K562 (cell line): Measurements from ENCODE around the gene COL26A1. TPM values are rescaled to one million over a fixed set of nuclear protein-coding genes. Genes with fewer than 3 reads are reported as not detected.

Experiments
- ATAC-seq: fragments of 200-7000 bp; cut with Tn5 transposase; 3 replicates; pipeline ENCODE4 v1.9.1; 2020; ENCODE audit warnings: moderate library complexity
- BruUV-seq: library from RNA; stranded (reverse); fragments of 400-500 nt; replicated peaks from 2 replicates; lab custom pipeline; 2021; lab: Mats Ljungman, UMichigan
- CTCF ChIA-PET: fragments of 300-600 bp; formaldehyde crosslinking; extraction: SDS; loops from one replicate; lab custom pipeline; 2021; ENCODE audit warnings: low intra/inter-chr PET ratio; lab: Yijun Ruan, JAX
- POLR2A ChIA-PET: fragments of 300-600, 350-650 bp; sonication (Branson Sonifier 250); formaldehyde crosslinking; extraction: SDS; loops from one replicate; lab custom pipeline; 2021; ENCODE audit warnings: antibody characterized with exemption, inconsistent platforms; lab: Yijun Ruan, JAX
- DNase-seq, 4 experiments: peaks; one replicate each; pipeline versions ENCODE4 v3.0.0 to v3.0.0-alpha.2; 2011 to 2018; ENCODE audit warnings: low spot score in 3 of 4, mixed read lengths in 3 of 4; ENCODE audit errors: extremely low read depth in 1 of 4
- FAIRE-seq: peaks from 2 replicates; lab custom pipeline; 2011; peaks lifted over from hg19 to GRCh38; lab: Jason Lieb, UNC
- H2AFZ ChIP-seq: 2 replicates; pipeline ENCODE4 v1.6.0; 2011; ENCODE audit warnings: low read depth, low read length, control low read depth, inconsistent platforms
- H3K27ac ChIP-seq: fragments of 200-600 bp; 3 replicates; pipeline ENCODE4 v1.8.0; 2011; ENCODE audit warnings: low read depth, mild to moderate bottlenecking, control low read depth, inconsistent platforms, low read length, moderate library complexity, mixed read lengths; ENCODE audit errors: extremely low read depth
- H3K27me3 ChIP-seq, 2 experiments: fragments of 300-600 bp in 1 of 2; 2 replicates in 1 of 2; 3 replicates in 1 of 2; pipeline versions ENCODE4 v1.6.0 to v1.8.0; 2011; ENCODE audit warnings: inconsistent platforms in 2 of 2, low read length in 2 of 2, mild to moderate bottlenecking in 1 of 2, mixed read lengths in 1 of 2, moderate library complexity in 1 of 2; ENCODE audit not compliant: control insufficient read depth in 2 of 2, insufficient read depth in 2 of 2
- H3K36me3 ChIP-seq: fragments of 300-600 bp; 3 replicates; pipeline ENCODE4 v1.8.0; 2011; ENCODE audit warnings: mild to moderate bottlenecking, low read length, inconsistent platforms; ENCODE audit not compliant: control insufficient read depth, insufficient read depth
- H3K4me1 ChIP-seq, 2 experiments: fragments of 200-600 bp in 1 of 2; replicated peaks in 1 of 2; 2 replicates in 1 of 2; 3 replicates in 1 of 2; pipeline versions ENCODE4 v1.5.1 to v1.8.0; 2011; ENCODE audit warnings: inconsistent platforms in 2 of 2, low read length in 2 of 2, mild to moderate bottlenecking in 1 of 2, mixed read lengths in 1 of 2, moderate library complexity in 1 of 2; ENCODE audit not compliant: control insufficient read depth in 2 of 2, insufficient read depth in 2 of 2
- H3K4me2 ChIP-seq: 2 replicates; pipeline ENCODE4 v1.6.1; 2011; ENCODE audit warnings: low read length, control low read depth, inconsistent platforms, mixed read lengths; ENCODE audit not compliant: insufficient read depth
- H3K4me3 ChIP-seq: fragments of 200-600 bp; sonication (generic), shearing (Covaris generic); 2 replicates; pipeline ENCODE4 v1.5.1; 2016; ENCODE audit warnings: control low read depth, inconsistent platforms
- H3K79me2 ChIP-seq: fragments of 200-600 bp; 3 replicates; pipeline ENCODE4 v1.8.0; 2011; ENCODE audit warnings: low read length, inconsistent platforms; ENCODE audit not compliant: control insufficient read depth, insufficient read depth
- H3K9ac ChIP-seq, 2 experiments: 2 replicates each; pipeline versions ENCODE4 v1.6.0 to v1.6.1; 2011; ENCODE audit warnings: low read depth in 2 of 2, low read length in 2 of 2, control low read depth in 1 of 2, inconsistent platforms in 1 of 2, mild to moderate bottlenecking in 1 of 2, mixed read lengths in 1 of 2; ENCODE audit not compliant: insufficient read depth in 1 of 2
- H3K9me1 ChIP-seq: one replicate; pipeline ENCODE4 v1.6.0; 2011; ENCODE audit warnings: inconsistent platforms, mild to moderate bottlenecking, low read length, moderate library complexity; ENCODE audit not compliant: control insufficient read depth, insufficient read depth
- H3K9me3 ChIP-seq: replicated peaks from 2 replicates; pipeline ENCODE4 v1.5.1; 2011; ENCODE audit warnings: low read depth, low read length, inconsistent platforms; ENCODE audit not compliant: control insufficient read depth, insufficient read depth
- H4K20me1 ChIP-seq: replicated peaks from 2 replicates; pipeline ENCODE4 v1.6.1; 2011; ENCODE audit warnings: low read length, inconsistent platforms, mixed read lengths; ENCODE audit not compliant: control insufficient read depth, insufficient read depth
- ARID3B ChIP-seq: fragments of 250-450 bp; sonication (Bioruptor Pico); IDR thresholded peaks from 2 replicates; pipeline ENCODE4 v1.4.0; 2020; ENCODE audit warnings: borderline replicate concordance
- ASH1L ChIP-seq: fragments of 450-650 bp; IDR thresholded peaks from 2 replicates; pipeline ENCODE4 v1.6.1; 2018; ENCODE audit warnings: borderline replicate concordance, mild to moderate bottlenecking, low read depth; ENCODE audit not compliant: partially characterized antibody
- HNRNPK ChIP-seq: fragments of 200-400 bp; formaldehyde crosslinking; IDR thresholded peaks from one replicate; pipeline ENCODE4 v1.6.1; 2018; ENCODE audit warnings: mild to moderate bottlenecking, low read depth, low read length; ENCODE audit not compliant: poor library complexity, severe bottlenecking
- MCM3 ChIP-seq: fragments of 450-650 bp; IDR thresholded peaks from 2 replicates; pipeline ENCODE4 v1.6.1; 2016
- POU5F1 ChIP-seq: fragments of 150-350 bp; IDR thresholded peaks from 2 replicates; pipeline ENCODE4 v1.6.1; 2014; ENCODE audit warnings: borderline replicate concordance, low read length, low read depth, mild to moderate bottlenecking; ENCODE audit not compliant: partially characterized antibody
- SAFB ChIP-seq: fragments of 200-400 bp; formaldehyde crosslinking; IDR thresholded peaks from 2 replicates; pipeline ENCODE4 v1.6.1; 2017; ENCODE audit warnings: low read depth, low read length, borderline replicate concordance
- ZC3H8 ChIP-seq: fragments of 450-650 bp; IDR thresholded peaks from 2 replicates; pipeline ENCODE4 v1.6.1; 2017
- WGBS: fragments of 100-300 bp; shearing (Covaris generic); methylation state at CpG from one replicate; pipeline ENCODE4 v1.1.6; 2016; ENCODE audit warnings: low coverage, mixed read lengths; ENCODE audit not compliant: insufficient coverage; ENCODE audit errors: missing lambda C conversion rate; 5-methylcytosine and 5-hydroxymethylcytosine counted together
- in situ Hi-C: fragments of 300-500 bp; cut with MboI; formaldehyde crosslinking; loops from 4 replicates; pipeline ENCODE4 v1.15.0; 2018; ENCODE audit warnings: inconsistent platforms, mixed read lengths
- intact Hi-C: fragments of 100-400 bp; cut with micrococcal nuclease; formaldehyde crosslinking; loops from 2 replicates; pipeline ENCODE4 v1.14.2; 2022
- polyA plus RNA-seq, 8 experiments: library from polyadenylated mRNA; depleted of rRNA in 4 of 8; stranded (reverse) in 5 of 8; unstranded in 3 of 8; fragments of >200 nt; fragmentation: Nextera tagmentation in 2 of 8; fragmentation: Illumina TruSeq in 1 of 8; extraction: Ambion mirVana in 2 of 8; extraction: Trizol in 1 of 8; gene quantifications; 2 replicates each; pipeline versions ENCODE4 v1.2.1 to v1.2.3, GENCODE V29; 2011 to 2014; ENCODE audit warnings: inconsistent platforms in 1 of 8, missing spikeins in 1 of 8
- small RNA-seq: library from RNA; depleted of rRNA; stranded (forward); fragments of <200 nt; gene quantifications from one replicate; pipeline ENCODE3, GENCODE V24; 2014
- total RNA-seq, 7 experiments: library from RNA; depleted of rRNA in 6 of 7; stranded (reverse); fragments of >200 nt in 6 of 7; fragmentation: Illumina TruSeq in 2 of 7; extraction: Trizol in 2 of 7; gene quantifications; 2 replicates each; pipeline versions ENCODE4 v1.2.1 to v1.2.3, GENCODE V29; 2011 to 2021; ENCODE audit warnings: low replicate concordance in 1 of 7
- TF ChIP-seq, protein P1 (sequence below): fragments of 250-450 bp; sonication (Bioruptor Pico); IDR thresholded peaks from 2 replicates; pipeline ENCODE4 v1.9.0; 2021; ENCODE audit warnings: mild to moderate bottlenecking, inconsistent platforms
- TF ChIP-seq, protein P2 (sequence below), 2 experiments: fragments of 450-650 bp in 1 of 2; sonication (generic) in 1 of 2; formaldehyde crosslinking; conservative IDR thresholded peaks; 2 replicates each; pipeline versions ENCODE4 v1.4.0 to v1.8.1; 2020 to 2022; ENCODE audit warnings: mild to moderate bottlenecking in 1 of 2, missing genetic modification reagents in 1 of 2

Gene COL26A1
- total and polyA plus RNA-seq, 9 of the 15 experiments (the other 6 are each of a cell fraction or from before 2014, with no cell fraction given): 0.04 to 0.39 (median 0.07) TPM; not detected in 5

DNA sequence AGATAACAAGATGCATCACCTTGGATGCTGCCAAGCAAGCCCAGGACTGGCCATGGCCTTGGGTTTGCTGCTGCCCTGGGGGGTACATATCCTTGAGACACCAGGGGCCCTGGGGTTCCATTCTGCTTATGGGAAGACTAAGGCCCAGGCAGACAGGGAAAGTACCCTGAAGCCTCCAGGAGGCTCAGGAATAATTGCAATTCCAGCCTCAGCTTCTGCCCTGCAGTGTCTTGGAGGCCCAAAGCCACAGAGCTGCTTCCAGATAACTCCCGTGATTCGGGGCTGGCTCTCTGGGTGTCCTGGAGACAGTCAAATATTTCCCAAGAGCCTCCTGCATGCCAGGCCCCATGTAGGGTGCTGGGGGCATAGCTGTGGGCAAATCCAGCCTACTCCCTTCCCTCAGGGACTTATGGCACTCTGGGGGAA is 243.8 kb downstream of the COL26A1 start:
- Histone ChIP-seq H3K36me3 (no peaks in the 10 kb centered on the region), H3K9ac (no peak overlapping the region), H2AFZ (no peak overlapping the region), H3K27ac (no peak overlapping the region), H3K4me1 (peaks cover 0 to 14% of the 10 kb centered on the region in 2 experiments; a peak in 2 of 5 replicates), H3K4me3 (no peak overlapping the region), H3K27me3 (peaks cover 8 to 42% of the 10 kb centered on the region in 2 experiments; a peak in 4 of 5 replicates), H3K9me1 (no peaks in the 10 kb centered on the region), H3K9me3 (no peaks in the 10 kb centered on the region), H3K79me2 (no peaks in the 10 kb centered on the region), H4K20me1 (0 out of 2 replicates have a peak, but pooled peaks cover 11% of the 10 kb centered on the region), H3K4me2 (no peak overlapping the region)
- no peak for DNase-seq
- ChIA-PET POLR2A (interaction anchor here (0.6 to 1.8 kb wide), 2 partner anchors 15 to 43 kb away, joined by 3 to 4 read pairs; no protein-coding TSS in a partner anchor), CTCF (no interaction called here)
- ATAC-seq: no peak
- intact Hi-C loops (no loop called here), in situ Hi-C loops (no loop called here)
- no TSS peak for BruUV-seq
- TF ChIP-seq POU5F1 (no peak), ZC3H8 (no peak), ARID3B (no peak), SAFB (no peak), HNRNPK (no peak), MCM3 (no peak), ASH1L (no peak)
- TF ChIP-seq, protein P1, sequence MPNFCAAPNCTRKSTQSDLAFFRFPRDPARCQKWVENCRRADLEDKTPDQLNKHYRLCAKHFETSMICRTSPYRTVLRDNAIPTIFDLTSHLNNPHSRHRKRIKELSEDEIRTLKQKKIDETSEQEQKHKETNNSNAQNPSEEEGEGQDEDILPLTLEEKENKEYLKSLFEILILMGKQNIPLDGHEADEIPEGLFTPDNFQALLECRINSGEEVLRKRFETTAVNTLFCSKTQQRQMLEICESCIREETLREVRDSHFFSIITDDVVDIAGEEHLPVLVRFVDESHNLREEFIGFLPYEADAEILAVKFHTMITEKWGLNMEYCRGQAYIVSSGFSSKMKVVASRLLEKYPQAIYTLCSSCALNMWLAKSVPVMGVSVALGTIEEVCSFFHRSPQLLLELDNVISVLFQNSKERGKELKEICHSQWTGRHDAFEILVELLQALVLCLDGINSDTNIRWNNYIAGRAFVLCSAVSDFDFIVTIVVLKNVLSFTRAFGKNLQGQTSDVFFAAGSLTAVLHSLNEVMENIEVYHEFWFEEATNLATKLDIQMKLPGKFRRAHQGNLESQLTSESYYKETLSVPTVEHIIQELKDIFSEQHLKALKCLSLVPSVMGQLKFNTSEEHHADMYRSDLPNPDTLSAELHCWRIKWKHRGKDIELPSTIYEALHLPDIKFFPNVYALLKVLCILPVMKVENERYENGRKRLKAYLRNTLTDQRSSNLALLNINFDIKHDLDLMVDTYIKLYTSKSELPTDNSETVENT: no peak
- TF ChIP-seq, protein P2, sequence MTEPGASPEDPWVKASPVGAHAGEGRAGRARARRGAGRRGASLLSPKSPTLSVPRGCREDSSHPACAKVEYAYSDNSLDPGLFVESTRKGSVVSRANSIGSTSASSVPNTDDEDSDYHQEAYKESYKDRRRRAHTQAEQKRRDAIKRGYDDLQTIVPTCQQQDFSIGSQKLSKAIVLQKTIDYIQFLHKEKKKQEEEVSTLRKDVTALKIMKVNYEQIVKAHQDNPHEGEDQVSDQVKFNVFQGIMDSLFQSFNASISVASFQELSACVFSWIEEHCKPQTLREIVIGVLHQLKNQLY (CRISPR knock-in tag; conservative IDR thresholded peaks at IDR 0.05): no peak
- no peak for FAIRE-seq
- WGBS: 4% methylated on average over 2 of the region's 2 CpGs

Small RNAs within 50 kb of the gene (small RNA-seq; reads per million reads assigned to genes)
- gene AC004965.1: not detected

Other genes starting within 250 kb of the COL26A1 start
Only the 7 nearest of the 10 such genes appear.
- gene NAT16, start 182.6 kb upstream of the COL26A1 start, total RNA-seq (2014; rRNA removed): not detected in 2 replicates
- gene NAT16, start 182.6 kb upstream of the COL26A1 start, total RNA-seq (2014; rRNA removed; fragmentation: Illumina TruSeq; extraction: Trizol): not detected in 2 replicates
- gene NAT16, start 182.6 kb upstream of the COL26A1 start, total RNA-seq (2015; rRNA removed; fragmentation: Illumina TruSeq; extraction: Trizol): not detected in 2 replicates
- gene NAT16, start 182.6 kb upstream of the COL26A1 start, total RNA-seq (2021): not detected in 2 replicates
- gene NAT16, start 182.6 kb upstream of the COL26A1 start, polyA plus RNA-seq (2011; rRNA removed): not detected in 2 replicates
- gene NAT16, start 182.6 kb upstream of the COL26A1 start, polyA plus RNA-seq (2014; fragmentation: Illumina TruSeq; extraction: Trizol): not detected in 2 replicates
- gene NAT16, start 182.6 kb upstream of the COL26A1 start, polyA plus RNA-seq (2014; fragmentation: Nextera tagmentation; extraction: Ambion mirVana): under 1 TPM in 1 of 2 experiments, not detected in 1; 0.04 TPM
- gene NAT16, start 182.6 kb upstream of the COL26A1 start, polyA plus RNA-seq (2014; rRNA removed): not detected in 2 replicates
- gene MOGAT3, start 161.8 kb upstream of the COL26A1 start, total RNA-seq (2014; rRNA removed): not detected in 2 replicates
- gene MOGAT3, start 161.8 kb upstream of the COL26A1 start, total RNA-seq (2014; rRNA removed; fragmentation: Illumina TruSeq; extraction: Trizol): not detected in 2 replicates
- not detected in 2 replicates for gene MOGAT3, start 161.8 kb upstream of the COL26A1 start, total RNA-seq (2015; rRNA removed; fragmentation: Illumina TruSeq; extraction: Trizol)
- not detected in 2 replicates for gene MOGAT3, start 161.8 kb upstream of the COL26A1 start, total RNA-seq (2021)
- gene MOGAT3, start 161.8 kb upstream of the COL26A1 start, polyA plus RNA-seq (2011; rRNA removed): 0.07 and 0.13 TPM in 2 replicates
- not detected in 2 replicates for gene MOGAT3, start 161.8 kb upstream of the COL26A1 start, polyA plus RNA-seq (2014; fragmentation: Illumina TruSeq; extraction: Trizol)
- under 1 TPM; 0.07 to 0.17 TPM for gene MOGAT3, start 161.8 kb upstream of the COL26A1 start, polyA plus RNA-seq (2014; fragmentation: Nextera tagmentation; extraction: Ambion mirVana)
- not detected in 2 replicates for gene MOGAT3, start 161.8 kb upstream of the COL26A1 start, polyA plus RNA-seq (2014; rRNA removed)
- gene PLOD3, start 145.3 kb upstream of the COL26A1 start, total RNA-seq (2014; rRNA removed): 42.1 and 53.8 TPM in 2 replicates
- gene PLOD3, start 145.3 kb upstream of the COL26A1 start, total RNA-seq (2014; rRNA removed; fragmentation: Illumina TruSeq; extraction: Trizol): 23.5 and 24.1 TPM in 2 replicates
- 30.9 and 31.8 TPM in 2 replicates for gene PLOD3, start 145.3 kb upstream of the COL26A1 start, total RNA-seq (2015; rRNA removed; fragmentation: Illumina TruSeq; extraction: Trizol)
- 101 and 103 TPM in 2 replicates for gene PLOD3, start 145.3 kb upstream of the COL26A1 start, total RNA-seq (2021)
- 19.3 and 33.5 TPM in 2 replicates for gene PLOD3, start 145.3 kb upstream of the COL26A1 start, polyA plus RNA-seq (2011; rRNA removed)
- gene PLOD3, start 145.3 kb upstream of the COL26A1 start, polyA plus RNA-seq (2014; fragmentation: Illumina TruSeq; extraction: Trizol): 73.6 and 76.4 TPM in 2 replicates
- gene PLOD3, start 145.3 kb upstream of the COL26A1 start, polyA plus RNA-seq (2014; fragmentation: Nextera tagmentation; extraction: Ambion mirVana): 1 to 10 TPM; 2.8 to 5.9 TPM
- gene PLOD3, start 145.3 kb upstream of the COL26A1 start, polyA plus RNA-seq (2014; rRNA removed): 50.3 and 58.9 TPM in 2 replicates
- gene ZNHIT1, start 144.7 kb upstream of the COL26A1 start, total RNA-seq (2014; rRNA removed): 162 and 189 TPM in 2 replicates
- 34.7 and 37.7 TPM in 2 replicates for gene ZNHIT1, start 144.7 kb upstream of the COL26A1 start, total RNA-seq (2014; rRNA removed; fragmentation: Illumina TruSeq; extraction: Trizol)
- 67.7 and 70.1 TPM in 2 replicates for gene ZNHIT1, start 144.7 kb upstream of the COL26A1 start, total RNA-seq (2015; rRNA removed; fragmentation: Illumina TruSeq; extraction: Trizol)
- 98.3 and 110 TPM in 2 replicates for gene ZNHIT1, start 144.7 kb upstream of the COL26A1 start, total RNA-seq (2021)
- 29.6 and 38.3 TPM in 2 replicates for gene ZNHIT1, start 144.7 kb upstream of the COL26A1 start, polyA plus RNA-seq (2011; rRNA removed)
- 81.6 and 101 TPM in 2 replicates for gene ZNHIT1, start 144.7 kb upstream of the COL26A1 start, polyA plus RNA-seq (2014; fragmentation: Illumina TruSeq; extraction: Trizol)
- gene ZNHIT1, start 144.7 kb upstream of the COL26A1 start, polyA plus RNA-seq (2014; fragmentation: Nextera tagmentation; extraction: Ambion mirVana): 10 to 100 TPM in 1 of 2 experiments, 1 to 10 TPM in 1; 6.4 to 24.5 TPM
- 132 and 140 TPM in 2 replicates for gene ZNHIT1, start 144.7 kb upstream of the COL26A1 start, polyA plus RNA-seq (2014; rRNA removed)
- 3.0 and 8.4 TPM in 2 replicates for gene CLDN15, start 125.1 kb upstream of the COL26A1 start, total RNA-seq (2014; rRNA removed)
- 3.0 and 4.0 TPM in 2 replicates for gene CLDN15, start 125.1 kb upstream of the COL26A1 start, total RNA-seq (2014; rRNA removed; fragmentation: Illumina TruSeq; extraction: Trizol)
- 6.7 and 7.4 TPM in 2 replicates for gene CLDN15, start 125.1 kb upstream of the COL26A1 start, total RNA-seq (2015; rRNA removed; fragmentation: Illumina TruSeq; extraction: Trizol)
- 10.0 and 10.6 TPM in 2 replicates for gene CLDN15, start 125.1 kb upstream of the COL26A1 start, total RNA-seq (2021)
- gene CLDN15, start 125.1 kb upstream of the COL26A1 start, polyA plus RNA-seq (2011; rRNA removed): 11.6 and 16.2 TPM in 2 replicates
- 10.2 and 11.1 TPM in 2 replicates for gene CLDN15, start 125.1 kb upstream of the COL26A1 start, polyA plus RNA-seq (2014; fragmentation: Illumina TruSeq; extraction: Trizol)
- gene CLDN15, start 125.1 kb upstream of the COL26A1 start, polyA plus RNA-seq (2014; fragmentation: Nextera tagmentation; extraction: Ambion mirVana): under 1 TPM; 0.32 to 0.39 TPM
- gene CLDN15, start 125.1 kb upstream of the COL26A1 start, polyA plus RNA-seq (2014; rRNA removed): 14.5 and 17.9 TPM in 2 replicates
- 197 and 221 TPM in 2 replicates for gene FIS1, start 117.8 kb upstream of the COL26A1 start, total RNA-seq (2014; rRNA removed)
- gene FIS1, start 117.8 kb upstream of the COL26A1 start, total RNA-seq (2014; rRNA removed; fragmentation: Illumina TruSeq; extraction: Trizol): 58.7 and 95.0 TPM in 2 replicates
- 127 and 128 TPM in 2 replicates for gene FIS1, start 117.8 kb upstream of the COL26A1 start, total RNA-seq (2015; rRNA removed; fragmentation: Illumina TruSeq; extraction: Trizol)
- 144 and 145 TPM in 2 replicates for gene FIS1, start 117.8 kb upstream of the COL26A1 start, total RNA-seq (2021)
- gene FIS1, start 117.8 kb upstream of the COL26A1 start, polyA plus RNA-seq (2011; rRNA removed): 125 and 148 TPM in 2 replicates
- gene FIS1, start 117.8 kb upstream of the COL26A1 start, polyA plus RNA-seq (2014; fragmentation: Illumina TruSeq; extraction: Trizol): 151 and 157 TPM in 2 replicates
- 100 to 1,000 TPM in 1 of 2 experiments, 10 to 100 TPM in 1; 86.0 to 118 TPM for gene FIS1, start 117.8 kb upstream of the COL26A1 start, polyA plus RNA-seq (2014; fragmentation: Nextera tagmentation; extraction: Ambion mirVana)
- 247 and 257 TPM in 2 replicates for gene FIS1, start 117.8 kb upstream of the COL26A1 start, polyA plus RNA-seq (2014; rRNA removed)
- gene IFT22, start 41.1 kb upstream of the COL26A1 start, total RNA-seq (2014; rRNA removed): 6.3 and 6.7 TPM in 2 replicates
- gene IFT22, start 41.1 kb upstream of the COL26A1 start, total RNA-seq (2014; rRNA removed; fragmentation: Illumina TruSeq; extraction: Trizol): 7.0 and 7.3 TPM in 2 replicates
- gene IFT22, start 41.1 kb upstream of the COL26A1 start, total RNA-seq (2015; rRNA removed; fragmentation: Illumina TruSeq; extraction: Trizol): 7.1 and 7.7 TPM in 2 replicates
- 6.3 and 6.6 TPM in 2 replicates for gene IFT22, start 41.1 kb upstream of the COL26A1 start, total RNA-seq (2021)
- gene IFT22, start 41.1 kb upstream of the COL26A1 start, polyA plus RNA-seq (2011; rRNA removed): 3.3 and 10.1 TPM in 2 replicates
- gene IFT22, start 41.1 kb upstream of the COL26A1 start, polyA plus RNA-seq (2014; fragmentation: Illumina TruSeq; extraction: Trizol): 10.1 and 12.1 TPM in 2 replicates
- 10 to 100 TPM; 17.7 to 18.2 TPM for gene IFT22, start 41.1 kb upstream of the COL26A1 start, polyA plus RNA-seq (2014; fragmentation: Nextera tagmentation; extraction: Ambion mirVana)
- gene IFT22, start 41.1 kb upstream of the COL26A1 start, polyA plus RNA-seq (2014; rRNA removed): 7.2 and 9.6 TPM in 2 replicates